Keratinocyte (primary cell): Measurements from ENCODE around the gene NFASC. TPM values are rescaled to one million over a fixed set of nuclear protein-coding genes. Genes with fewer than 3 reads are reported as not detected.

Source experiments
- DNase-seq: peaks from one replicate; pipeline ENCODE4 v3.0.0-alpha.2; 2011; ENCODE audit warnings: low read depth, missing footprints, low spot score
- FAIRE-seq: peaks from 2 replicates; lab custom pipeline; 2011; peaks lifted over from hg19 to GRCh38; lab: Jason Lieb, UNC
- H2AFZ ChIP-seq: 2 replicates; pipeline ENCODE4 v1.6.0; 2012; ENCODE audit warnings: low read length, control low read depth, inconsistent platforms; ENCODE audit not compliant: control insufficient read depth
- H3K27ac ChIP-seq: 2 replicates; pipeline ENCODE4 v1.5.1; 2011; ENCODE audit warnings: low read length; ENCODE audit not compliant: control insufficient read depth, insufficient read depth
- H3K27me3 ChIP-seq: 3 replicates; pipeline ENCODE4 v1.6.0; 2011; ENCODE audit warnings: low read length; ENCODE audit not compliant: control insufficient read depth, insufficient read depth; ENCODE audit errors: extremely low read depth
- H3K36me3 ChIP-seq, 2 experiments: 2 replicates in 1 of 2; 3 replicates in 1 of 2; pipeline ENCODE4 v1.5.1; 2011; ENCODE audit warnings: low read length in 2 of 2, mild to moderate bottlenecking in 1 of 2; ENCODE audit not compliant: control insufficient read depth in 2 of 2, insufficient read depth in 2 of 2; ENCODE audit errors: extremely low read depth in 1 of 2
- H3K4me1 ChIP-seq: 3 replicates; pipeline ENCODE4 v1.5.1; 2011; ENCODE audit warnings: low read length; ENCODE audit not compliant: control insufficient read depth, insufficient read depth; ENCODE audit errors: extremely low read depth
- H3K4me2 ChIP-seq: 3 replicates; pipeline ENCODE4 v1.6.0; 2011; ENCODE audit warnings: low read depth, low read length; ENCODE audit not compliant: control insufficient read depth, insufficient read depth; ENCODE audit errors: extremely low read depth
- H3K4me3 ChIP-seq, 3 experiments: fragments of 200-600 bp in 1 of 3; sonication (generic) in 1 of 3; 2 replicates in 2 of 3; 3 replicates in 1 of 3; pipeline ENCODE4 v1.5.1; 2011 to 2016; ENCODE audit warnings: low read length in 3 of 3, mild to moderate bottlenecking in 3 of 3, control low read depth in 2 of 3, inconsistent platforms in 1 of 3, low read depth in 1 of 3, mixed read lengths in 1 of 3, mixed run types in 1 of 3, moderate library complexity in 1 of 3; ENCODE audit not compliant: control insufficient read depth in 2 of 3, insufficient read depth in 2 of 3; ENCODE audit errors: extremely low read depth in 1 of 3
- H3K79me2 ChIP-seq: 2 replicates; pipeline ENCODE4 v1.6.0; 2012; ENCODE audit warnings: low read length; ENCODE audit not compliant: control insufficient read depth, insufficient read depth
- H3K9ac ChIP-seq: 3 replicates; pipeline ENCODE4 v1.6.0; 2011; ENCODE audit warnings: low read length; ENCODE audit not compliant: control insufficient read depth, insufficient read depth; ENCODE audit errors: extremely low read depth
- H3K9me1 ChIP-seq: 3 replicates; pipeline ENCODE4 v1.6.0; 2011; ENCODE audit warnings: low read length; ENCODE audit not compliant: control insufficient read depth, insufficient read depth; ENCODE audit errors: extremely low read depth
- H3K9me3 ChIP-seq: 2 replicates; pipeline ENCODE4 v1.5.1; 2012; ENCODE audit warnings: low read depth, low read length; ENCODE audit not compliant: control insufficient read depth
- H4K20me1 ChIP-seq: 3 replicates; pipeline ENCODE4 v1.6.0; 2011; ENCODE audit warnings: low read length; ENCODE audit not compliant: control insufficient read depth, insufficient read depth; ENCODE audit errors: extremely low read depth
- EZH2 ChIP-seq: IDR thresholded peaks from one replicate; pipeline ENCODE4 v1.6.1; 2012; ENCODE audit warnings: inconsistent platforms, mild to moderate bottlenecking, low read length, moderate library complexity
- dilution Hi-C: fragments of 300-500 bp; cut with MboI; formaldehyde crosslinking; loops from one replicate; pipeline ENCODE4 v1.7.0; 2020; ENCODE audit warnings: low sequenced_read_pairs; ENCODE audit not compliant: extremely low pct_ligation_motif_present
- polyA plus RNA-seq, 5 experiments: library from polyadenylated mRNA; depleted of rRNA in 3 of 5; stranded (reverse) in 3 of 5; stranded (forward) in 1 of 5; unstranded in 1 of 5; fragments of >200 nt; gene quantifications; 1 replicate in 1 of 5; 2 replicates in 3 of 5; 3 replicates in 1 of 5; pipeline versions ENCODE4 v1.2.1 to v1.2.3, GENCODE V29; 2011 to 2012; ENCODE audit warnings: missing spikeins in 2 of 5, low read depth in 1 of 5, low replicate concordance in 1 of 5
- TF ChIP-seq, protein P1 (sequence below), 3 experiments: IDR thresholded peaks in 1 of 3; conservative IDR thresholded peaks in 1 of 3; optimal IDR thresholded peaks in 1 of 3; 2 replicates in 2 of 3; 3 replicates in 1 of 3; pipeline versions ENCODE3 to v1.5.1; 2011; ENCODE audit warnings: low read length in 3 of 3, mild to moderate bottlenecking in 3 of 3, moderate library complexity in 2 of 3, control low read depth in 1 of 3, inconsistent platforms in 1 of 3; ENCODE audit not compliant: insufficient read depth in 2 of 3; ENCODE audit errors: extremely low read depth in 1 of 3

Gene NFASC
- polyA plus RNA-seq, 1 donor (not counting 4 experiments of a cell fraction or from before 2014, with no cell fraction given): 4.3 TPM

DNA sequence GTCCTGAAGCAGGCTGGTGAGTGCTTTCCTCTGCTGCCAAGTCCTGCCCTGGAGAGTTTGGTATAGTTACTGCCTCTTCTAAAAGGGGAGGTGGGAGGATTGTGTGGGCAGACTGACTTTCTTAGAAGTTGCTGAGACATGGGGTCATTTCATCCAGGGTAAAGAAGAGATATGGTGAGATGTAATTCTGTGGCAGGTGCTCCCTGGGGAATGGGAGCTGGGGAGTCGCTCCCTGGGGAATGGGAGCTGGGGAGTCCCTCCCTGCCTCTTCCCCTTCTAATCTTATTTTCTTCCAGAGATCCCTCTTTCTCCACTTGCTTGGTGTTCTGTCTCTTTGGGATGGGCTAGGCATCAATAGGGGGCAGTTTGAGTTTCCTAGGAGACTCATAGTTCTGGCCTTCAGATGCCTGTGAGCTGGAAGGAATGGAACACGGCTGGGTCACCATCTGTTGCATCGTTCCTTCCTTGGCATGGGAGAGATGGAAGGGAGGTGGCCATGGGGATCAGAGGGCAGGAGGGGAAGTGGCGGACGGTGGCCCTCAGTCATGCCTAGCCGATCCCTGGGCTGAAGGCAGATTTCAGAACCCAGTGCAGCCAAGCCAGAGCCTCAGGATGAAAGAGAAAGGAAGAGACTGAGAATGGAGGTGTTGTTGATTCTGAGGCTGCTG, 59.0 kb downstream of the NFASC start:
- no peaks in the 10 kb centered on the region for H3K4me1 ChIP-seq
- H3K4me3 ChIP-seq: no peak overlapping the region
- H4K20me1 ChIP-seq: no peaks in the 10 kb centered on the region
- H3K9ac ChIP-seq: no peak overlapping the region
- H3K4me2 ChIP-seq: no peak overlapping the region
- no peaks in the 10 kb centered on the region for H3K79me2 ChIP-seq
- TF ChIP-seq, protein P1, sequence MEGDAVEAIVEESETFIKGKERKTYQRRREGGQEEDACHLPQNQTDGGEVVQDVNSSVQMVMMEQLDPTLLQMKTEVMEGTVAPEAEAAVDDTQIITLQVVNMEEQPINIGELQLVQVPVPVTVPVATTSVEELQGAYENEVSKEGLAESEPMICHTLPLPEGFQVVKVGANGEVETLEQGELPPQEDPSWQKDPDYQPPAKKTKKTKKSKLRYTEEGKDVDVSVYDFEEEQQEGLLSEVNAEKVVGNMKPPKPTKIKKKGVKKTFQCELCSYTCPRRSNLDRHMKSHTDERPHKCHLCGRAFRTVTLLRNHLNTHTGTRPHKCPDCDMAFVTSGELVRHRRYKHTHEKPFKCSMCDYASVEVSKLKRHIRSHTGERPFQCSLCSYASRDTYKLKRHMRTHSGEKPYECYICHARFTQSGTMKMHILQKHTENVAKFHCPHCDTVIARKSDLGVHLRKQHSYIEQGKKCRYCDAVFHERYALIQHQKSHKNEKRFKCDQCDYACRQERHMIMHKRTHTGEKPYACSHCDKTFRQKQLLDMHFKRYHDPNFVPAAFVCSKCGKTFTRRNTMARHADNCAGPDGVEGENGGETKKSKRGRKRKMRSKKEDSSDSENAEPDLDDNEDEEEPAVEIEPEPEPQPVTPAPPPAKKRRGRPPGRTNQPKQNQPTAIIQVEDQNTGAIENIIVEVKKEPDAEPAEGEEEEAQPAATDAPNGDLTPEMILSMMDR (optimal IDR thresholded peaks at IDR 0.05 in 1 of 3, IDR thresholded peaks at IDR 0.05 in 1 of 3, conservative IDR thresholded peaks at IDR 0.05 in 1 of 3; ENCODE audit: extremely low read depth in 1 of 3, insufficient read depth in 2 of 3, low read length in 3 of 3): no peak
- no peak overlapping the region for H2AFZ ChIP-seq
- dilution Hi-C loops: no loop called here
- no peak for DNase-seq
- no peaks in the 10 kb centered on the region for H3K27me3 ChIP-seq
- no peaks in the 10 kb centered on the region for H3K36me3 ChIP-seq
- no peaks in the 10 kb centered on the region for H3K9me3 ChIP-seq
- no peaks in the 10 kb centered on the region for H3K9me1 ChIP-seq
- FAIRE-seq: no peak
- no peak overlapping the region for H3K27ac ChIP-seq

DNA sequence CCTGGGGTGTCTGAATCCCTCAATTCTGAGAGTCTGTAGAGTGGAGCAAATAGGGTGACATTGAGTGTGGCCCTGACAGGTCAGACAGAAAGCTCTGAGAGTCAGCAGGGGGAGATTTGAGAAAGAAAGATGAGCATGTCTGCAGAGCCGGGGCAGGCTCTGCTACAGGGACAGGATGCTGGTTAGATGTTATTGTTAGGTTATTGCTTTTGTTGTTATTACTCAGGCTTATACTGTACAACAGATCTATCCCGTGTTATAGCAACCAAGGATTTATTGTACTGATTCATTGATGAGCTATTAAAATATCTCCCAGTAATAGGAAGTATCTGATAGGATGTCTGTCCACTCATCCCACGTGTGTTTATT, 59.5 kb downstream of the NFASC start:
- no peaks in the 10 kb centered on the region for H4K20me1 ChIP-seq
- no peak overlapping the region for H3K27ac ChIP-seq
- H3K4me3 ChIP-seq: no peak overlapping the region
- DNase-seq (no peak), FAIRE-seq (no peak)
- no peak overlapping the region for H2AFZ ChIP-seq
- H3K27me3 ChIP-seq: no peaks in the 10 kb centered on the region
- H3K4me2 ChIP-seq: no peak overlapping the region
- no peaks in the 10 kb centered on the region for H3K9me3 ChIP-seq
- H3K9ac ChIP-seq: no peak overlapping the region
- H3K36me3 ChIP-seq: no peaks in the 10 kb centered on the region
- no peaks in the 10 kb centered on the region for H3K9me1 ChIP-seq
- no peaks in the 10 kb centered on the region for H3K4me1 ChIP-seq
- dilution Hi-C loops: no loop called here
- TF ChIP-seq, protein P1 (optimal IDR thresholded peaks at IDR 0.05 in 1 of 3, IDR thresholded peaks at IDR 0.05 in 1 of 3, conservative IDR thresholded peaks at IDR 0.05 in 1 of 3; ENCODE audit: extremely low read depth in 1 of 3, insufficient read depth in 2 of 3, low read length in 3 of 3): no peak
- no peak for TF ChIP-seq EZH2
- no peaks in the 10 kb centered on the region for H3K79me2 ChIP-seq
